NCI-H1092 (cell line): ENCODE measurements around the gene CPNE5.

Source experiments
- DNase-seq: peaks from one replicate; lab custom pipeline; 2025; lab: John Stamatoyannopoulos, UW

Gene CPNE5

GRCh38 chr6:36765594-36766398 is 73.4 kb downstream of the CPNE5 start:
- peak; percentile 59 for DNase-seq

GRCh38 chr6:36765190-36765589 is 74.1 kb downstream of the CPNE5 start:
- no peak for DNase-seq

GRCh38 chr6:36762123-36762522 is 77.1 kb downstream of the CPNE5 start:
- no peak for DNase-seq

- DNase-seq = no peak
Measured at GRCh38 chr6:36760685-36761435, 78.4 kb downstream of the CPNE5 start.

- peak; percentile 25 for DNase-seq
Measured at GRCh38 chr6:36759148-36759759, 80.0 kb downstream of the CPNE5 start.

GRCh38 chr6:36758516-36759147 is 80.6 kb downstream of the CPNE5 start:
- DNase-seq = no peak

GRCh38 chr6:36757943-36758508 is 81.2 kb downstream of the CPNE5 start:
- DNase-seq = no peak

- no peak for DNase-seq
Measured at GRCh38 chr6:36757206-36757605, 82.0 kb downstream of the CPNE5 start.

GRCh38 chr6:36756786-36757185 is 82.5 kb downstream of the CPNE5 start:
- no peak for DNase-seq

- DNase-seq = no peak
Measured at GRCh38 chr6:36755435-36756348, 83.6 kb downstream of the CPNE5 start.

GRCh38 chr6:36754582-36755434 is 84.4 kb downstream of the CPNE5 start:
- no peak for DNase-seq

- DNase-seq = no peak
Measured at GRCh38 chr6:36753671-36754405, 85.4 kb downstream of the CPNE5 start.

- no peak for DNase-seq
Measured at GRCh38 chr6:36752886-36753506, 86.2 kb downstream of the CPNE5 start.

- no peak for DNase-seq
Measured at GRCh38 chr6:36752187-36752885, 86.9 kb downstream of the CPNE5 start.

GRCh38 chr6:36751833-36752186 is 87.4 kb downstream of the CPNE5 start:
- DNase-seq = no peak

GRCh38 chr6:36751091-36751490 is 88.2 kb downstream of the CPNE5 start:
- no peak for DNase-seq

- no peak for DNase-seq
Measured at GRCh38 chr6:36749829-36750489, 89.3 kb downstream of the CPNE5 start.

- DNase-seq = no peak
Measured at GRCh38 chr6:36746251-36746650, 93.0 kb downstream of the CPNE5 start.
